NOMO-1 (cell line): ENCODE data around the gene SNHG17.
"Not testable (repeated sequence)": the region's sequence is repeated elsewhere in the genome, so short reads cannot be mapped to it uniquely, and the experiment has no call there.

Experiments
- DNase-seq, 2 experiments: peaks; one replicate each; lab custom pipeline; 2025; ENCODE audit not compliant: unreplicated experiment in 2 of 2; lab: John Stamatoyannopoulos, UW

SNHG17 gene

DNA sequence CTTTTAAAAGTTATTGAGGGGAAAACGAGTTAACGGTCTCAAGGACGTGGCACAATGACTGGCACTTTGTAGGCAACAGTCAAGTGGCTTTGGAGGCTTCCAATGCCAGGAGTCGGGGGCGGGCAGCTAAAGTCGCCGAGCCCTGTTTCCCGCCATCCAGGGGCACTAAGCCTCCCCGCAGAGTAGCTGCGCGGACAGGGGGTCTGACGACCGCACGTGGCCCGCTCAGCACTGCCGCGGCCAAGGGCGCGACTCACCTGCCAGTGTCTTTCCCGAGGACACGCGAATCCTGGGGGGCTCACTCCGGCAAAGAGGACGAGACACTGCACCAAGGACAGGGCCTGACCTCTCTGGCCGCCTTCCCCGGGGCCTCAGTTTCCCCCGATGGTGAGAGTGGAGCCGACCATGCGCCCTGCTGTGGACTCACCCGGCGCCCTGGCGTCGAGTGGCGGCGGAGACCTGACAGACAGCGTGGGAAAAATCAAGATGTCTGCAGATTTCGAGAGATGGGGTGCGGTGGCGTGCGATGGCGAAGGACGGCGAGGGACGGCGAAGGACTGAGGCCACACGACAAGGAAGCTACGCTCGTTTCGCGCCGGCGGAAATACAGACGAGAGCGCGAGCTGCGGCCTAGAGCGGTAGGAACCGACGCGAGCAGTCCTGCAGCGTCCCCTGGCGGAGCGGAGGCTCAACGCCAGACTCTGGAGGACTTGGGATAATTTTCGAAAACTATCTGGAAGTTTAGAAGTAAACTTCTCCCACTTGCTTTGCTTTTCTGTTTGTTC is at the start of gene SNHG17:
Gene SNHG17, minus strand, starts transcription at position 559 of the 785 bp plus-strand sequence.
- peak; percentile 76 to 90 for DNase-seq

GRCh38 chr20:38479596-38479995 is 44.5 kb upstream of the SNHG17 start:
- DNase-seq, result no peak

GRCh38 chr20:38477747-38478146 is 42.6 kb upstream of the SNHG17 start:
- no peak for DNase-seq

DNA sequence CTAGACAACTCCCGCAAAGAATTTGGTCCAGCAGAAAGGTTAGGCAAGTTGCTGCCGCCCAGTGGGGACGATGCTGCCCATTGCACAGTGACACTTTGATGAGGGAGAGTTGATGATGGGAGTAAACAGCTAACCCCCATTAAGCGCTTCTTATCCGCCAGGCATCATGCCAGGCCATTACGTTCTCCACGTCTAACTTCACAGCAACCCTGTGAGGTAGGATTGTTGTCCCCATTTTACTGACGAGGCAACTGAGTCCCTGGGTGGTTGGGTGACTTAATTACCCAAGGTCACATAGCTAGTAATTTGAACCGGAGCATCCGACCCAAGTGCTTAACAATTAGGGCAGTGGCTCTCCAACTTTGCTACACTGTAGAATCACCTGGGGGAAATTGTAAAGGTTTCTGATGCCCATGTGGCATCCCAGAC is 38.3 kb upstream of the SNHG17 start:
- DNase-seq, result no peak

- DNase-seq, result peak; percentile 96 to 98
Observed at GRCh38 chr20:38472513-38473366, 37.6 kb upstream of the SNHG17 start, which contains the start of gene RALGAPB. TSS of gene RALGAPB (plus strand) at chr20:38472843. CDS start at chr20:38488433, 15,590 bp downstream.

- no peak for DNase-seq
Observed at GRCh38 chr20:38471987-38472512, 36.9 kb upstream of the SNHG17 start.

- DNase-seq, result no peak
Observed at GRCh38 chr20:38471245-38471644, 36.1 kb upstream of the SNHG17 start.

- DNase-seq, result no peak
Observed at GRCh38 chr20:38466983-38467382, 31.9 kb upstream of the SNHG17 start.

DNA sequence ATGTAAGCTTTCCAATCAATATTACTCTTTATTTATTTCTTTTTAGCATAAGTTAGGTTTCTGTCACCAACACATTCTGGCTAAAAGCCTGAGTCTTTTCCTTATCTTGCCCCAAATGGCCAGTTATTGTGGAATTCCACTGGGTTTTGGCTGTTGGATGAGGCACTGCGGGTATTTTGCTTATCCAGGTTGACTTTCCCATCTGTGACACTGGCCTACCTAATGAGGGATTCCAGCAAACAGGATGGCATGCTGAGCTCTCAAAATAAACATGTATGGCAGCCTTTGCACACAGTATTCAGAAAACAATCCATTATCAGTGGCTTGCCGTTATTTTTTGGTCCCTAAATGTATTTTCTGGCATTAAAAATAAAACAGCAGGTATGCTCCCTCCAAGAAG is 31.0 kb upstream of the SNHG17 start:
- no peak for DNase-seq

- DNase-seq, result not testable (repeated sequence)
Observed at GRCh38 chr20:38461569-38461968, 26.4 kb upstream of the SNHG17 start.

GRCh38 chr20:38461167-38461566 is 26.0 kb upstream of the SNHG17 start:
- not testable (repeated sequence) for DNase-seq

- DNase-seq, result not testable (repeated sequence)
Observed at GRCh38 chr20:38460631-38461030, 25.5 kb upstream of the SNHG17 start.

GRCh38 chr20:38460040-38460623 is 25.0 kb upstream of the SNHG17 start:
- peak in 1 of 2 experiments; percentile 26 for DNase-seq

- DNase-seq, result no peak
Observed at GRCh38 chr20:38458314-38458713, 23.2 kb upstream of the SNHG17 start.

DNA sequence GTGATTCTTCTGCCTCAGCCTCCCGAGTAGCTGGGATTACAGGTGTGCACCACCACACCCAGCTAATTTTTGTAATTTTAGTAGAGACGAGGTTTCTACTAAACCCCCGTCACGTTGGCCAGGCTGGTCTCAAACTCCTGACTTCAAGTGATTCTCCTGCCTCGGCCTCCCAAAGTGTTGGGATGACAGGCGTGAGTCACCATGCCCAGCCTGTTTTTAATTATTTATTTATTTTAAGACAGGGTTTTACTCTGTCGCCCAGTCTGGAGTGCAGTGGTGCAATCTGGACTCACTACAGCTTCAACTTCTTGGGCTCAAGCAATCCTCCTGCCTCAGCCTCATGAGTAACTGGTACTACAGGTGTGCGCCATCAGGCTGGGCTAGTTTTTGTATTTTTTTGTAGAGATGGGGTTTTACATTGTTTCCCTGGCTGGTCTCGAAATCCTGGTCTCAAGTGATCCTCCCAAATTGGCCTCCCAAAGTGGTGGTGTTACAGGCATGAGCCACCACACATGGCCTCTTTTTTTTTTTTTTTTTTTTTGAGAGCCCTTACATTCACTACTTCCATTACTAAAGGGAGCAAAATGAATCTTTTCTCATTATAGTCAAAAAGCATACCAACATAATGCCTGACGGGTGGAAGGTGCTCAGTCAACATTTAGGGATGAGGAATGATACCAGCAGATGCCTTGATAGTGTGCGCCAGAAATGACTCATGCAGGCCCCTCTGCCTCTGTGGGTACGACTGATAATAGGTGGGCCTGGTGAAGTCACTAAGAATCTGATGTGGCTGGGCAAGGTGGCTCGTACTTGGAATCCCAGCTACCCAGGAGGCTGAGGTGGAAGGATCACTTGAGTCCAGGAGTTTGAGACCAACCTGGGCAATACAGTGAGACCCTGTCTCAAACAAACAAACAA is 19.7 kb upstream of the SNHG17 start:
- DNase-seq, result no peak

DNA sequence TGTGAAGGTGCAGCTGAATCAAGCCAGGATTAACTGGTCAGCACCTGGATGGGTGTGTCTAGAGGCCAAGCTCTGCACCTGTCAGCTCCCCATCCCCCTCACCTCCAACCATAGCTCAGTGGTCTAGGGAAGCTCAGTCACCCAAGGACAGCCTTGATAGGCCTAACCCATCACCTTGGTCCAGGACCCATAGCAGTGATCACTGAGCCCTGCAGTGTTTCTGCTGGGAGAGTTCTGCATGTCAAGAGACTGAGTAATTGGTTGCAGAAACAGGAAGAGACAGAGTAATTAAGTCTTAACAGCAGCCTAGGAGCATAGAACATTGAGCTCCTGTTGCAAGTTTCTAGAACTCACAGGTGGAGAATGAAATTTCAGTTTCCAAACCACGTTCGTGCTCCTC is 18.8 kb upstream of the SNHG17 start:
- peak; percentile 58 to 90 for DNase-seq

DNA sequence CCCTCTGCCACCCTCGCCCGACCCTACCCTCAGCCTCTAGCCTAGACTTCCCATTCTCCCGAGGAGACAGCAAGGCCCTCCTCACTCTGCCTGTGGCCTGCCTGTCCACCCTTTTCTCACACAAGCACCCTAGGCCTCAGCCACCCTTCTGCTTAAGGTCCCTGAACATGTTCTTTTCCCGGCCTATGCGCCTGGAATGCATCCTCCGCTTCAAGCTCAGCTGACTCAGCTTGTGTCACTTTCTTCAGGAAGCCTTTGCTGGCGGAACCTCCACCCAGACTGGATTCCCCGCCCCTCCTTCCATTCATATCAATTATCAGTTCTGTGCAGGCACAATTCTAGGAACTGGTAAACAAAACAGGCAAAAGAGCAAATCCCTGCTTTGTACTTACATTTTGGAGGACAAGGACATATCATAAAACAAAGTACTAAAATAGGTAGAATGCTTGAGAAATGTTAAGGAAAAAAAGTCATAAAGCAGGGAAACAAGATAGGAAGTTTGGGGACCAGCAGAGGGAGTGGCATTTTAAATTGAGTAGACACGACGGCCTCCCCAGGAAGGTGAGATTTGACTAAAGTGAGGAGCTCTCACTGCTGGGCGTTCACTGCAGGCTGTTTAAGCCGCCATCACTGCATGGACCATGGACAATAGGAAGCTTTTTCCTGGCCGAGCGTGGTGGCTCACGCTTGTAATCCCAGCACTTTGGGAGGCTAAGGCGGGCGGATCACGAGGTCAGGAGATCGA is 17.9 kb upstream of the SNHG17 start:
- DNase-seq, result no peak

GRCh38 chr20:38450412-38450975 is 15.4 kb upstream of the SNHG17 start:
- DNase-seq, result no peak

DNA sequence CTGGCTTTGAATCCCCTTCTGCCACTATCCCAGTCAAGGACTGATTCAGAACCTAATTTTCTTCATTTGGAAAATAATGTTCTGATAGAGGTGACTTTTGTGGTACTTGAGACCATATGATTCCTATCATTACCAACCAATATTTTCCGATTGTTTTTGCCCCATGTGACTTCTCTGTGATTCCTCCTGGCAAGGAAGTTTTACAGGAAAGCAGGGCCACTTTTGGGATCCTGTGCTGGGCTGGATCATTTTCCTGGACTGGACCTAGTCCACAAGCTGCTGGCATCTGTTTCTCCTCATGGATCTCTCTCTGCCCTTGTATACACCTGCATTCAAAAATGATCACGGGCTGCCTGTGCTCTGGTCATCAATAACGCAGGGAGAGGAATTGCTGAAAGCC is 13.9 kb upstream of the SNHG17 start:
- DNase-seq, result no peak
